ENCODE results near the gene TLE6.
A peak's percentile ranks its signal among the peaks of the same experiment; 100 is the strongest.

- no peak for TF ChIP-seq KDM5A (IDR thresholded peaks at IDR 0.05)
- no peak for TF ChIP-seq CEBPB (IDR thresholded peaks at IDR 0.05)
- TF ChIP-seq CBX2 (IDR thresholded peaks at IDR 0.05; ENCODE audit: borderline replicate concordance, low read depth), result no peak
- TF ChIP-seq REST (IDR thresholded peaks at IDR 0.05), result no peak
- peak; percentile 44 for TF ChIP-seq CTCF (IDR thresholded peaks at IDR 0.05)
- peak; percentile 94 for TF ChIP-seq KDM1A (IDR thresholded peaks at IDR 0.05; ENCODE audit: low read depth)
- TF ChIP-seq EP300 (IDR thresholded peaks at IDR 0.05), result no peak
Observed at GRCh38 chr19:3036119-3036976, 59.0 kb downstream of the TLE6 start.
